GM19043 (cell line): ENCODE measurements around the gene AMER3.

Source experiments
- ATAC-seq: cut with Tn5 transposase; IDR thresholded peaks from one replicate; pipeline ENCODE4 v1.9.1; 2021; ENCODE audit warnings: low read depth; ENCODE audit not compliant: unreplicated experiment

The AMER3 gene

DNA sequence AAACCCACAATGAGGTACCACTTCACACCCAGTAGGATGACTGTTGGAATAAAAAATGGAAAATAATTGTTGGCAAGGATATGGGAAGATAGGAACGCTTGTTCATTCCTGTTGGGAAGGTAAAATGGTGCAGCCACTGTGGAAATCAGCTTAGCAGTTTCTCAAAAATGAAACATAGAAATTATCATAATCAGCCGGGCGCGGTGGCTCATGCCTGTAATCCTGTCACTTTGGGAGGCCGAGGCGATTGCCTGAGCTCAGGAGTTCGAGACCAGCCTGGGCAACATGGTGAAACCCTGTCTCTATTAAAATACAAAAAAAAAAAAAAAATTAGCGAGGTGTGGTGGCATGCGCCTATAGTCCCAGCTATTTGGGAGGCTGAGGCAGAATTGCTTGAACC lies 23.4 kb downstream of the AMER3 start:
- no peak for ATAC-seq

DNA sequence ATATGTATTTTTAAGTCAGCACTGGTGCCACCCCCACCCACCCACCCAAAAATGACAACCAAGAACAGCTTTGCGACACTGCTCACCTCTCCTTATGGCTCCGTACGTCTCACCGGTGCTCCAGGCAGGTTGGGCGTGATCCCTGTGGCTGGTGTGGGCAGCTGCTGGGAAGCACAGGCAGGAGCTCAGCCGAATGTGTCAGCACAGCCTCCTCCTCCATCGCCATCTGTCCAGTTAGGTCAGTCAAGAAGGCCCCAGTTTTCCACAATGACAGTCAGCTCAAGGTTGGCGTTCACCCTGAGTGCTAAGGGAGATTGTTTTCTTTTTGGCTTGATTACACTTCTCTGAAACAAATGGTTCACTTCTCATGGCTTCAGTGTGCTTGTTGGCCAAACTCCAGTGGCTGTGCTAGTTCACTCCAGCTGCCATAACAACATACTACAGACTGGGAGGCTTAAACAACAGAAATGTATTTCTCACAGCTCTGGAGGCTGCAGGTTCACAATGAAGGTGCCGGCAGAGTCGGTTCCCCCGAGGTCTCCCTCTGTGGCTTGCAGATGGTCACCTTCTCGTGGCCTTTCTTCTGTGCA lies 30.2 kb downstream of the AMER3 start:
- ATAC-seq: no peak

DNA sequence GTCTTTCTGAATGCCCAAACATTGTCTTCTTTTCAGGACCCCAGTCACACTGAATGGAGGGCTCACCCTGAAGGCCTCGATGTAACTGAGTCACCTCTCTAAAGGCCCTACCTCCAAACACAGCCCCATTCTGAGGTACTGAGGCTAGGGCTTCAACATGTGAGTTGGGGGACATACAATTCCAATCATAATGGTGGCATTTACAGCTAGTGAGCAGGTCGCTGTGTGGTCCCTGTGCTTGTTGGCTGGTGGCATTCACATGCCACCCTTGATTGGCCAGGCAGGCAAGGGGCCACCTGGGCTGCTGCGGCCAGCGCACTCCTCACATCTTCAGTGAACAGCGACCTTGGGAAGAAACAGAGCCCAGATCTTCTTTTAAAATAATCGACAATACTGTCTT lies 30.7 kb downstream of the AMER3 start:
- ATAC-seq: no peak

- ATAC-seq: no peak
These were observed 32.5 kb downstream of the AMER3 start for GRCh38 chr2:130787841-130788240.

- ATAC-seq: no peak
These were observed 35.0 kb downstream of the AMER3 start for GRCh38 chr2:130790312-130790711.

DNA sequence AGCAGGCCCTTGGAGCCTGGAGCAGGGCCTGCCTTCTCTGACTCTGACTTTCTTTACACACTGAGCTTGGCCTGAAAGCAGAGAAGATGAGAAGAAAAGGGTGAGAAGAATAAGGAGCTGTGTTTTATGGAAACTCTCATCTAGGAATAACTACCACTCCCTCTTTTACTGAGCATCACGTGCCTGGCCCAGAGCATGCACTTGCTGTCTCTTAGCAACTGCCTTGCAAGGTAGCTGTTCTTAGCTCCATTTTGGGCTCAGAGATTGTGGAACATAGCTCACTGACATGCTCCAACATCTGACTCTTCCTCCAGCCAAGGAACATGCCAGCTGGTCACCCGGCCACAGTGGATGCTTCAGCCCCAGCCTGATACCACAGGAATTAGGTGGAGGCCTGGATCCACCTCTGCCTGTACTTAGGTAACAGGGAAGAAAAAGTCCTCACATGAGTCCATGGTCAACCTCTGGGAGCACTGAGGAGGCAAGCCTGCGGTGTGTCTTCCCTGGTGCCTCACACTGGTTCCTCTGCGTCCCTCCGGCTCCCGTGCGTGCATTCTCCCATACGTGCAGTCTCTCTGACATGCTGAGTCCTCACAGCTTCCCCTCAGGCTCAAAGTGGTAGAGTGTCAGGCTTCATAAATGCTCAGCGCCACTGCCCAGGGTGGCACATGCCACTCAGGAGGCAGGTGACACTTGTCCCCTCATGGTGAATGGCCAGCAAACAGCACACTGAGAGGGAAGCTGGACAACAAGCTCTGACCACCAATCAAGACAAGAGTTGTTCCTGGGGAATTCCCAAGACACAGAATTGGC lies 35.7 kb downstream of the AMER3 start:
- ATAC-seq: no peak

DNA sequence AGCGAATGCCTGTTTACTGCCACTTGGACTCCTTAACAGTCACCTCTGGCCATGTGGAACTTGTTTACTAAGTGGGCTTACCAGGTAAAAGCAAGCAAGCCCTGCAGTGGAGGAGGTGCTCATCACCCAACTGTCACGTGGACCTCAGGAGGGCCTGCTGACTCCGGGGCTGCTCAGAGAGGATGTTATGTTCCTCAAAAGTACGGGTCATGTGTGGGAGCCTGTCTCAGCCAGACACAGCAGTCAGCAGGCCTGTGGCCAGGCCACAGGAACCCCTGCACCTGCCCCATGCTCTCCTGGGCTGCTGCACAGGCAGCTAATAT lies 36.2 kb downstream of the AMER3 start:
- no peak for ATAC-seq

DNA sequence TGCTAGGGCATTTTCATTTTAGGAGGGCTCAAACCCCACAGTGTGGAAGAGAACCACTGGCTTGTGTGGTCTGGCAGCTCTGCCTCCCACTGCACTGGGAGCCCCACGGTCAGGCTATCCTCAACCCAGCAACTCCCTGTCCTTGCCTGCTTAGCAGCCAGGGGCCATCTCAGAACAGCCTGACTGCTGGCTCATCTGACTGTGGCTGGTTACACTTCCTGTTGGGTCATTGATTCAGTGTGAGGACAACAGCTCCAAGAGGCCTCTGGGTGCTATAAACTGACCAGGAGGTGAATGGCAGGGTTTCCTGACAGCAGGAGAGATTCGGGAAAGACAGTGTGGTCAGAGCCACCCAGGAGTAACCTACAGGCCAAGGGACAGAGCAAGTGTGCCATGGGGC lies 40.1 kb downstream of the AMER3 start:
- ATAC-seq: no peak

DNA sequence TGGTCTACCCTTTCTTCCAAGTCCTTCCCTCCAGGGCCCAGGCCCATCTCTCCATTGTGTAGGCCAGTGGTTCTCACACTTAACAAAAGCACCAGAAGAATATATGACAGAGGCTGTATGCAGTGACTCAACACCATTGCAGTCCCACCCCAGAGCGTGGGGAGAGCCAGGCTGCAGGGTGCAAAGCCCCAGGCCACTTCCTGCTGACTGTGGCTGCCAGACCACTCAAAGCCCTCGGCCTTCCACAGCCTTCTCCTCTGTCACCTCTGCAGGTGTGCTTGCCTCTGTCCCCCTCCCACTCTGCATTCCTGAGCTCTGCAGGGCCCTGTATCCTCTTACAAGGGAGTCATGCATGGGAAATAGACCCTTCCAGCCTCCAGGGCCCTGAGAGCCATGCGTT lies 41.0 kb downstream of the AMER3 start:
- ATAC-seq: no peak

DNA sequence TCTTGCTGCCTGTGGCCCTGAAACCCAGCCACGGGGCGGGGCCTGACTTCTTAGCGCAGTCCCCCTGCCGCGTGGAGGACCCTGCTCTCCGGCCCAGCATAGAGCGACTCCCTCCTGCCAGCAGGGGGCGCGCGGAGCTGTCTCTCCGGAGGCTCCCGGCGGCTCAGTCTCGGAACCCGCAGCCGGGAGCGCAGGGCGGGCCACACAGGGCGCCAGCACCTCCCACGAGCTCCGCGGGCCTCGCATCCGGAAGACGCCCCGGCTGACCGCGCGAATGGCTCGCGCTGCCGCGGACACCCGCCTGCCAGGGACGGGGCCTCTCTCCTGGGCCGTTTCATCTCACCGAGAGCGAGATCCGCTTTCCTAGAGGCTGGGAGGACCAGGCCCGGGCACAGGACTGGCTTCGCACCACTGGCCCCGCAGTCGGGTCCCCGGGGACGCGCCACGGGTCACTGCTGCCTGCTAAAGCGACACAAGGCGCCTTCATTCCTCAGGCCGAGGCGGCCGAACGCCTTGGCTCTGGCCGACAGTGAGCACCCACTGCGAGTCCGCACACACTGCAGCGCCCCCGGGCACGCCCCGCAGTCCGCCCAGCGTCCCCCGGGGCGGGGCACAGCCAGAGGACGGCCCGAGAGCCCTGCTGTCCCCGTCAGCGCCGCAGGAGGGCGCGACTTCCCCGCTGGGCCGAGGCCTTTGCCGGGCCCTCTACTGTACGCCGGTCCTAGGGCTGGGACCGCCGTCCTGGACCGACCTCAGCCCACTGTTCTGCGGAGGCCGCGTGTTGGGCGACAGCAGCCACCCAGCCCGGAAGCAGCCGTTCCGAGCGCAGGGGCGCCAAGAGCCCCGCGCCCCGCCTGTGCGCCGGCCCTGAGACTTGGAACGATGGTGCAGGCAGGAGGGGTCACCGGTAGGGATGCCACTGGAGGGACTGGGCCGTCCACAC lies 42.4 kb downstream of the AMER3 start:
- ATAC-seq: peak; percentile 92

DNA sequence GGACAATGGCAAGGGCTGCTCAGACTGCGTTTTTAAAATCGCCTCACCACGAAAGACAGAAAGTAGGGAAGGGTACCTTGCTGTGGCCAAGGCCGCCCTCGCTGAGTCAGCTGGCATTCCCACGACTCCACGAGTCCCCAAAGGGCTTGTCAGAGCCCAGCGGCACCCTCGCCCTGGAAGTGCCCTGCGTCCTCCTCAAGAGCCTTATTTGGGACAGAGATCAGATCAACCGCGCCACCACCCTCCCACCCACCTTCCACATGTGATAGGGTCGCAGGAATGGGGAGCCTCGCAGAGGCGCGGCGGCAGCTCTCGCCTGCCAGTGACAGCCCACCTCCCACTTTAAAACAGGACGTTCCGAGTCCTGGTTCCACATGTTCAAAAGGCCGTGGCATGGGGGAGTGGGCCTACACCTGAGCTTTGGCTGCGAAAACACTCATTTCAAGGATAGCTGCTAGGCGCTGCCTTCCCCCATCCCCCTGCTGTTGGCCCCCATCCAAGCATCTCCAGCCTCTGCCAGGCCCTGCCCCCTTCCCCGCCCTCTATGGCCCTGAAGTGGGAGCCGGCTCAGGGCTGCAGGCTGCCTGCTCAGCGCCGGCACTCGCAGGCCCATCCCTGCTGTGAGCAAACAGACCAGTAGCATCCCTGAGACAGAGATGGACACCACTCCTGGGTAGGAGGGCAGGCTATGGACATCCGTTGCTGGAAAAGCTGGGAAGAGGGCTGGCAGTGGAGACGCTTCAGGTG lies 43.3 kb downstream of the AMER3 start:
- ATAC-seq: no peak

GRCh38 chr2:130799295-130799694 lies 44.0 kb downstream of the AMER3 start:
- no peak for ATAC-seq

- no peak for ATAC-seq
These were observed 50.3 kb downstream of the AMER3 start for GRCh38 chr2:130805613-130806012.

GRCh38 chr2:130806370-130806769 lies 51.0 kb downstream of the AMER3 start:
- ATAC-seq: no peak

- no peak for ATAC-seq
These were observed 52.5 kb downstream of the AMER3 start for GRCh38 chr2:130807659-130808385.

DNA sequence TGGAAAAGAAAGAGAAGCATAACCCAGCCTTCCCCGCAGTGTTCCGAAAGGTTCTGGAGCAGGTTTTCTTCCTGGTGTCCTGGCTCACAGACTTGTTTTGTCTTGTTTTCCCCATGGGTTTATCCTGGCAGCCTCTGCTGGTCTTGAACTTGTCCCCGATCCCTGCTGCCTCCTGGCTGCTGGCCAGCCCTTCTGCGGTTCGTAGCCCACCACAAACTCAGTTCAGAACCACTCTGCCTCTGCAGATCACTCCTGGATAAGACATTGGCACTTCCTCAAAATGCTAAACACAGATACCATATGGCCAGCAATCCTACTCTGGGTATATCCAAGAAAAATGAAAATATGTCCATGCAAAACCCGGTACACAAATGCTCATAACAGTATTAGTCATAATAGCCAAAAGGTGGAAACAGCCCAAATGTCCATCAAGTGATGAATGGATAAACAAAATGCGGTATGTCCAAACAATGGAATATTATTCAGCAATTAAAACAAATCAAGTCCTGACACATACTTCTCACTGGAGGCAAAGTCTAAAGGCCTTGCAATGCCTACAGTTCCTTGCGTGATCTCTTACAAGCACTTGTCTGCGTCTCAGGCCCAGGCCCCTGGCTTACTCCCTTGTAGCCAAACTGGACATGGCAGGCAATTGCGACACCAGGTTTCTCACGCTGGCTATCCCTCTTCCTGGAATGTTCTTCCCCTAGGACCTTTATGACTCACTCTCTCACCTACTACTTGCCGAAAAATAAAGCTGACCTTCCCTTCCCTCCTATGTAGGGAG lies 53.3 kb downstream of the AMER3 start:
- ATAC-seq: no peak

DNA sequence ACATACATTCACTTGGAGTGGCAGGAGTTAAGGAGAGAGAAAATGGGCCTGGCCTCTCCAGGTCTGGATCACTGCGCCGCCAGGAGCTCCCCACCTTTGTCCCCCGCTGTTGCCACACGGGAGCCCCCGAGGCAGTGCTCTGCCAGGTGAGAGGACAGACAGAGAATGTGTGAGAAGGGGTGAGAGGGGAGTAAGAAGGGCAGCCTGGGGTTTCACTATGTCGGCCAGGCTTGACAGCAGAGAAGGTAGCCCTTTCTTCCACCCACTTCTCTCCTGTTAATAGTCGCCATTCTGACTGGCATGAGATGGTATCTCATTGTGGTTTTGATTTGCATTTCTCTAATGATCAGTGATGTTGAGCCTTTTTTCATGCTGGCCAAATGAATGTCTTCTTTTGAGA lies 55.1 kb downstream of the AMER3 start:
- no peak for ATAC-seq

DNA sequence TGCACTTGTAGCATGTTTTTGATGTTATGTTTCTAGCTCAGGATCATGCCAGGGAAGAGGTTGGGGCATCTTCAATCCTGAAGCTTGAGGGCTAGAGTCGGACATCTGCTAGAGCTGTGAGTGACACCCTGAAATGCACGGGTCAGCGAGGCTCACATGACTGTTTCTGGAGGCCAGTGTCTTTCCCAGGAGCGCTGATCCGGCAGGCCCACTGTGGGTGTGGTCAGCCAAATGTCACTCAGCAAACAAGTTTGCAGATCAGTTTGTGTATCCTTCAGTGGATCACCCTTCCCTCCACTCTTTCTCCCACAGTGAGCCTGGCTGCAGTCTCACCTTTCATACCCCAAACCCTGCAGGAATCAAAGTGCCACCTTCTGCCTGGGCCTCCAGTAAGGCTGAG lies 58.4 kb downstream of the AMER3 start:
- ATAC-seq: no peak

DNA sequence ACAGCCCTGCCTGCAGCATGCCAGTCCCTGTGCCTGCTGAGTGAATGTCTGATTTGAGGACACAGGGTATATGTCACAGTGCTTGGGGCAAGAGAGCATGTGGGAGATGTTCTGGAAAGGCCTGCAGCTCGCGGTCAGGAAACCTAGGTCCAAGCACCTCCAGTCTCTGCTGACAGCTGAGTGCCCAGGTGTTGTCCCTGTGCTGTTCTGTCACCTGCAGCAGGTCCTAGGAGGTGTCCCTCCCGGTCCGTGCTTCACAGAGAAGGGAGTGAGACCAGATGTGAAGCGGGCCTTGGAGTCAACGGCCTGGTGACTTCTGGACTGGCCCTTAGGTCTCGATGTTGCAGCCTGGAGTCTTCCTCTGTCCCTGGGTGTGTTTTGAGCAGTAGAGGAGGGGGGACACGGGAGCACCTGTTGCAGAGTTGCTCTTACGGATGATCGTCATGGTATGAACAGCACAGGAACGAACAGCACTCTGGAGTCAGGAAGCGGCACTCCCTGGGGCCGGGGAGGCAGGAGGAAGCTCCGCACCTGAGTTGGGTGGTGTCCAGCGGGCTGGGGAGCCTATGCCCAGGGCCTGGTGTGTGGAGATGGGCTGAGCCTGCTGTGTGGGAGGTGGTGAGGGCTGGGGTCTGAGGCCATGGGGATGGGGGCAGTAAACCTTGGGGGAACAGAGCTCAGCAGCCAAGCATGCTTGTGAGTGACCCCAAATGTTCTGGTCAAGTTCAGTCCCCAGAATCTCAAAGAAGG lies 59.8 kb downstream of the AMER3 start:
- ATAC-seq: no peak
